GM23248 (cell line): ENCODE data around the gene CHIT1.

ENCODE experiments used
- EZH2 ChIP-seq: fragments of 200-600 bp; sonication (generic); IDR thresholded peaks from 2 replicates; pipeline ENCODE4 v1.6.1; 2018; ENCODE audit warnings: antibody characterized with exemption, mild to moderate bottlenecking; ENCODE audit not compliant: insufficient read depth, poor library complexity, severe bottlenecking
- EZH2phosphoT487 ChIP-seq: fragments of 200-600 bp; sonication (generic); IDR thresholded peaks from 2 replicates; pipeline ENCODE4 v1.6.1; 2018; ENCODE audit warnings: antibody characterized with exemption, moderate library complexity, mild to moderate bottlenecking, low read depth; ENCODE audit not compliant: insufficient read depth

- TF ChIP-seq EZH2phosphoT487: no peak
- TF ChIP-seq EZH2: no peak
Measured at GRCh38 chr1:203172184-203173010, 57.1 kb downstream of the CHIT1 start.
